ELF-1 (cell line): ENCODE results near the gene SAMD4A.
"Not testable (repeated sequence)": the region's sequence is repeated elsewhere in the genome, so short reads cannot be mapped to it uniquely, and the experiment has no call there.

Experiments
- DNase-seq: peaks from one replicate; pipeline ENCODE4 v3.0.0-alpha.2; 2016; ENCODE audit warnings: low read depth, low spot score

SAMD4A gene

DNA sequence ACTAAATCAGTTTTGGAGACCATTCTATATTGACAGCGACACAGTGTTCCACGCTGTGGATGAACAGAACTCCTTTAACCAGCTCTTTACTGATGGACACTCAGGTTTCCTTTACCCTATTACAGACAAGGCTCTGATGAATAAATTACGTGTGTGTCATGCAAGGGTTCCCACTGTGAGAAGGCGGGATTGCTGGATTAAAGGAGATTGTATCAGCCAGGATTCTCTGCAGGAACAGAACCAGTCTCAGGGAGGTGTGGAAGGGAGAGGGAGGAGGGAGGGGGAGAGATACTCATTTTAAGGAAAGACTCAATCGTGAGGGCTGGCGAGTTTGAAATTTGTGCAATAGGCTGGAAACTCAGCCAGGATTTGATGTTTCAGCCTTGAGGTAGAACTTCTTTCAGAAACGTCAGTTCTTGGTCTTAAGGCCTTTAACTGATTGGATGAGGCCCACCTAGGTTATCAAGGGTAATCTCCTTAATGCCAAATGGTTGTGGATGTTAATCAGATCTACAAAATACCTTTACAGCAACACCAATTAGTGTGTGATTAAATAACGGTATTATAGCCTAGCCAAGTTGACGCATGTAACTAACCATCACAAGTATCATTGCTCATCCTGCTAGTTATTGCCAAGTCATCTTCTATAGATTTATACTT lies 231.7 kb downstream of the SAMD4A start:
- DNase-seq, result no peak

DNA sequence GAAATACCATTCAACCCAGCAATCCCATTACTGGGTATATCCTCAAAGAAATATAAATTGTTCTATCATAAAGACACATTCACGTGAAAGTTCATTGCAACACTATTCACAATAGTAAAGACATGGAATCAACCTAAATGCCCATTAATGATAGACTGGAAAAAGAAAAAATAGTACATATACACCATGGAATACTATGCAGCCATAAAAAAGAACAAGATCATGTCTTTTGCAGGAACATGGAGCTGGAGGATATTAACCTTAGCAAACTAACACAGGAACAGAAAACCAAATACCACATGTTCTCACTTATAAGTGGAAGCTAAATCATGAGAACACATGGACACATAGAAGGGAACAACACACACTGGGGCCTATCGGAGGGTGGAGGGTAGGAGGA lies 234.6 kb downstream of the SAMD4A start:
- not testable (repeated sequence) for DNase-seq

DNA sequence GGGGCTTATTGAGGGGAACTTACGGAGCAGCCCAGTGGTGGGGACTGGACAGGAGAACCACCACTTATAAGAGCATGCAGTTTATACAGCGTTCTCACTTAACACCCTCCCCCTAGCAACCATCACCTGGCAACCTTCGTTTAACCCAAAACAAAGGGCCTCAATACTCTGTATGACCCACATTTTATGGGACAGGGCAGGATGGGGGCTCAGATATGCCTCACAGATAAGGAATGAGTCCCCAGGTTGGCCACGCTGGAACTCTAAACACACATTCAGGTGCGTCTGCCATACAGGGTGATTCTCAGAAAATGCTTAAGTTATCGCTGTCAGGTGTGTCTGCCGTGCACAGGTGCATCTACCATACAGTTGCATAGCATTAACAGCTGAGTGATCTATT lies 236.5 kb downstream of the SAMD4A start:
- DNase-seq, result no peak

DNA sequence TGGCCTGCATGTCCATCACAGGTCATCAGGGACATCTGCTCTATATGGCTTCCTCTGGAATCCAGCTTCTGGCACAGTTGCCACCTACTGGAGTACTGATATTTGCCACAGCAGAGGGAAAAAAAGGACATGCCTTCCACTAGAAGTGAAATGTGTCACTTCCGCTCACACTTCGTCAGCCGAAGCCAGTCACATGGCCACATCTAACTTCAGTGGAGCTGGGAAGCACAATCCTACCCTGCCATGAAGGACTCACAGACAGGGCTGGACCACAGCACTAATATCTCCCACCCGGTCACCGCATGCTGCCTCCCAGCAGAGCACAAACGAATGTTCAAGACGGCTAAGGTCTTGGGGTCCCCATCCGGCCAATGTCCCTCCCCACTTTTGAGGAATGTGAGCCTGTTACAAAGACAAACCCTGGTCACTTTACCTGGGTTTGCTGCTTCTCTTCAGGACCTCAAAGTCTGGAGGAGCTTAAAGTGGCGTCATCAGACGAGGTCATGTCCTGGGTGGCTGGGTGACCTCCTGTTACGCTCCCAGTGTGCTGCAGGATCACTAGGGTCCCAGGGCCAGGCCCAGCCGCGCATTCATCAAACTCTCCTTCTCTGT lies 237.1 kb downstream of the SAMD4A start:
- DNase-seq, result no peak

DNA sequence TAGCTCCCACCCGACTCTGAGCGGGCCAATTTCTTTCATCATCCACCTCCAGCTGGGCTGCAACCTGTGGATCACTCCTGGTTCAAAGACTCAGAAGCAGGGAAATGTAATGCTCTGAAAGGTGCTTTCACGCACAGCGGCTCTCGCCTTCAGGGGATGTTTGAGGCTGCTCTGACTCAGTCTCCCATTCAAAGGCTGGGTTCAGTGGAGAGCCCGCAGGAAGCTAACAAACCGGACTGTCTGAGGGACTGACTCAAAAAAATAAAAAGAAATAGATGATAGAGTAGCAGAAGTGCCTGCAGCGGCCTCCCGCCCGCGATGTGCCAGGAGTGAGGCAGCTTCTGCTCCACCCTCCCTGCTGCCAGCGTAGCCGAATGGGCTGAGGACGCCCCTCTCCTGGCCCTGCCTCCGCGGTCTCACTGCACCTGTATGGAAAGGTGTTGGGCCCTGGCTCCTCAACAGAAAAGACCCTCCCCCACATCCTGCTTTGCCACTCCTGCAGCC lies 237.7 kb downstream of the SAMD4A start:
- peak; percentile 34 for DNase-seq

DNA sequence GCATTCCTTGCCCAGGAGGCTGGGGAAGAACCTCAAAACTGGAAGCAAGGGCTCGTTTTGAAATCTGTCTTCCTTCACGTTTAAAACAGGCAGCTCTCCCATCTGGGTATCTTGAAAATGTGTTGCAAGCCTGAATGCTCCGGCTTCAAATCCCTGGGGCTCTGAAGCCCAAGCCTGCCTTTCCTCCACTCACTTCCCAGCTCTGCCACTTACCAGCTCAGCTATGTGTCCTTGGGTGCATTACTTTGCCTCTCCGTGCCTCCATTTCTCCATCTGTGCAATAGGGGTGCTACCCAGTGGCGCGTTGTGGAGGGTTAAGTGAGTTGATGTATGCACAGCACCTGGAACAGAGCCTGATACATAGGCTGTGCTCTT lies 238.1 kb downstream of the SAMD4A start:
- peak; percentile 42 for DNase-seq

DNA sequence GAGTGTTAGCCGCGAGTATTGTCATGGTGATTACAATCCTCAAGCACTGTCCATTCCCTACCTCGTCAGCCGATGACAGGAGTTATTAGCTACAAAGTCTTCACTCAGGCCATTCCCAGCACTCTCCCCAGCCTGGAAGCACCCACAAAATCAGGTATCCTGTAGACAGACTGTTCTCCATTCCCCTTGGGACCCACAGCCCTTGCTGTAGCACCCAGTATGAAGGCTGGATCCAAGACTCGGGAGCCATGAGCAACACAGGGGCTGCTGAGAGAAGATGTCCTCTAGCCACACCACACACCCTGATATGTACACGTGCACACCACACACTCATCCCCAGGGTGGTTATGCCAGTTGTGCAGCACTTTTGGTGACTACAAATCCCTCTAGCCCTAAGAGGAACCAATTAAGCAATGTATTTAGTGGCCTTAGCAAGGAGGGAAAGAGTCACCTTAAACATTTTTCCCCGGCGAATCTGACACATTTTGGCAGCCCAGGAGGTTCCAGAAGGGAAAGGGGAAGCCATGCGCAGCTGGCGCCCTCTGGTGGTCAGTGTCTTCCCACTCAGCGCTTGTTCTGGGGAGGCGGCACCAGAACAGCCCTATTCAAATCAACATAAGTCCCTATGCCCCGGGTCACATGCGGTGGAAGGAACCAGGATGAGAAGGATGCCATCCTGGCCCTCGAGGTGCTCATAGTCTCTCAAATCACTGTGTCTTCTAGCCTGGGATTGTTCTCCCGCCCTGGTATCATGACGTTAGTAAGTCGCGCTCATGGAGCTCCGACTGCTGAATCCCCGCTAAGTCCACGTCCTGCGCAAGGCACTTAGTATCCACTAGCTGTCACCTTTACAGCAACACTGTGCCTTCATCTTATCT lies 238.8 kb downstream of the SAMD4A start:
- peak; percentile 97 for DNase-seq

DNA sequence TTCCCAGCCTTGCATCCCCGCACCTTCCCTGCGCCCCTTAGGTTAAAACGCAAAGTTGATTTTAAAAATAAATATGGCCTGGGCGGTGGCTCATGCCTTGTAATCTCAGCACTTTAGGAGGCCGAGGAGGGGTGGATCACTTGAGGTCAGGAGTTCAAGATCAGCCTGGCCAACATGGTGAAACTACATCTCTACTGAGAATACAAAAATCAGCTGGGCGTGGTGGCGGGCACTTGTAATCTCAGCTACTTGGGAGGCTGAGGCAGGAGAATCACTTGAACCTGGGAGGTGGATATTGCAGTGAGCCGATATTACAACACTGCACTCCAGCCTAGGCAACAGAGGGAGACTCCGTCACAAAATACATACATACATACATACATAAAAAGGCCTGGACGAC lies 239.7 kb downstream of the SAMD4A start:
- no peak for DNase-seq

DNA sequence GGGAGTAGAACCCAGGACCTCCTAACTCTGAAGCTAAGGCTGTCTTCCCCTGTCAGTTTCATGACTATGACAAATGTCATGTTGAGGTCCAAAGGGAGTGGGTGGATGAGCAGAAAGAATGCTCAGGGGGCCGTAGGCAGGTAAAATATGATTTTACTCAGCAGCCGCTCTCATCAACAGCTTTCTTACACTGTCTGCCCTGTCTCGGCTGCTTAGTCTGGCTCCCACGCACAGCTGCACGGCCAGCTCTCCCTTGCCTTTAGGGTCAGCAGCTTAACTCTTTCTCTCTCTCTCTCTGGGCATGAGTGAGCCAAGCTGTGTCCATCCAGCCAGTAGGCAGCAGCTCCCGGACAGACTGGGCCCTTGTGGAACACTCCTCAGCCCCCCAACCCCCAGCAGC lies 240.5 kb downstream of the SAMD4A start:
- DNase-seq, result no peak

DNA sequence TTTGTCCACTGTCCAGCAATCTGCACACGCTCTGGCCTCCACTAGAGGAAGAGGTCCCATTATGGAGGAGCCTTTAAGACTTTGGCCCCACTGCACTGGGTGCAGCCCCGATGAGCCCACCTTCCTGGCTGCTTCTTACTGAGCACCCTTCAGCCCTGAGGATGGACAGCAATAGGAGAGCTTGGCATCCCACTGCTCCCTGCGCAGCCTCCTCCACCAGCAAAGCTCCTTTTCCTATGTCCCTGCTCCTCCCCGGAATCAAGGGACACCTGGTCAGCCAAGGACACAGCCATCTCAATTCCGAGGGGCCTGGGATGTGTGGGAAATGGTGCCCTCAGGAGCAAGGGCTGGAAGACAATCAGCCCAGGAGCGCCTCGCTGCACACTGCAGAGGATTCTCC lies 241.0 kb downstream of the SAMD4A start:
- no peak for DNase-seq

DNA sequence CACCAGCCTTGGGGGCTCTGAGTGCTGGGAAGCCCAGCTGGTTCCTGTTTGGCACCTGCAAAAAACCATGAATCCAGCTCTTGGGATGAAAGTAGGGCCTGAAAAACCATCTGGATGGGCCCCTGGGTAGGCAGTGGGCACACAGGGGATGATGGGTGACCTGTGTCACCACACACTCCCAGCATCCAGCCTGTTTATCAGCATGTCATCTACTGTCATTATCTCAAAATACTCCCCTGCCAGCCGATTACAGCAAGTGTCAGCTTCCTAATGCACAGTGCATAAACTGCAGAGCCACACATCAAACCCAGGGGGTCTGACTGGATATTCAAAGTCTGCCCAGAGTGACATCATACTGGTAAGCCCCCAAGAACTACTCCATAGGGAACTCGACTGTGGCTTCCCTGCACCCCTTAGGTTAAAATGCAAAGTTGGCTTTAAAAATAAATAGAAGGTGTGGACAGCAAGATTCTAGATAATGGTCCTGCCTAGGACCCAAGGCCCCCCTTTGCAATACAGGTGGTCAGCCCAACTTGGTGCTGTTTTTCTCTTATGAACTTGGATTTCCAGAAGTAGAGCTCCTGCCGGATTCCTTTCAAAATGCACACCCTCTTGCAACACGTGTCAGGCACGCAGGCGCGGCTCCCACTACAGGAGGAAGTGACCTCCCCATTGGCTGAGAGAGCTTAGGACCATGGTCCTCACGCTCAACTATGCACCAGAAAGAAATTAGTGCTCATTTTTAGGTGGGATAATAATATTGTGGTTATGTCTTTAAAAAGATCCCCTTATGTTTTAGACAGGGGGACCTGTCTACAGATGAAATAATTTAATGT lies 241.6 kb downstream of the SAMD4A start:
- DNase-seq, result no peak

DNA sequence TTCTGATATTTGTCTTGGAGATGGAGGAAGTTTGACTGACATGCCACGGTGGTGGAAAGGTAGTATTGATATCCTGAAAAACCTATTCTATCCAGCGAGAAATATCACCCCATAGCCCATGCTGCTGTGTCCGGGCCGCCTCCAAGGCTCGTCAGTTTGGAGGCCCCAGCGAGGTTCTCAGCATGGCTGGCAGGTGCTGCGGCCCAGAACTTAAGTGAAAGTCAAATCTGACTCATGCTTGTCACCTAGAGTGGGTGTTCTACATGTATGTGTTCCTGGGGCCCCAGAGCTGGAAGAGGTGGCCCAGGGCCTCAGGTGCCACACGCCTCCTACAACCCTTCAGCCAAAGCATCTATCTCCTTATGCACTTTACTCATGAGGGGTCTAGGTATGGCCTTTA lies 242.8 kb downstream of the SAMD4A start:
- no peak for DNase-seq

DNA sequence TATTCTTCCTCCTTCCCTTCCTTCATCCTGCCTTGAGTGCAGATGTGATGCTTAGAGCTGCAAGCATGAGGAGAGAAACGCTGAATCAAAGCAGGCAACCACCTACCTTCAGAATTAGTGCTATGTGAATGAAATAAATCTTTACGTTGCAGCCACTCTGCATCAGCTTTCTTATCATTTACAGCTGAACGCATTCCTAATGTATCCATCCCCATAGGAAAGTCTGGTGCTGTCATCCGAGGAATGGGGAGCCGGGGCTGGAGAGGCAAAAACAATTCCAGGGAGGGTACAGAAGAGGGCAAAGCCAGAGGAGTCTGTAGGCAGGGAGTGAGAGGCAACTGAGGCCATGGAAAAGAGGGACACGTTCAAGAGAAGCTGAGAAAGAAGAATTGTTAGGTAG lies 245.7 kb downstream of the SAMD4A start:
- no peak for DNase-seq

DNA sequence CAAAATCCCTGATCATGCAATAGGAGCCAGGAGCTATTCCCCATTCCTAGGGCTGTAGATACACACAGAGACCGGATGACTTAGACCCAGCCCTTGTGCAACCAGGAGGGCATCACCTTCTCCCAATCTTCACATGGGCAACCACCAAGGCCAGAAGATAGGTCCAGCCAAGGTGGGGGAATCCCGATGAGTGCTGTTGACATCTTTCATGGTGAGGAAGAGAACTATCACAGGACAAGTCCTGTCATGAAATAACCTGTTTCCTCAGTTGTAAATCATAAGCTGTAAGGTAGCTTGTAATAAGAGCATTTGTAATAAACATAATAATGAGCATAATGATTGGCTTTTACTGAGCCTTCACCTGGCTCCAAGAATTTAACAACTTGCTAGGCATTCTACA lies 246.2 kb downstream of the SAMD4A start:
- no peak for DNase-seq

DNA sequence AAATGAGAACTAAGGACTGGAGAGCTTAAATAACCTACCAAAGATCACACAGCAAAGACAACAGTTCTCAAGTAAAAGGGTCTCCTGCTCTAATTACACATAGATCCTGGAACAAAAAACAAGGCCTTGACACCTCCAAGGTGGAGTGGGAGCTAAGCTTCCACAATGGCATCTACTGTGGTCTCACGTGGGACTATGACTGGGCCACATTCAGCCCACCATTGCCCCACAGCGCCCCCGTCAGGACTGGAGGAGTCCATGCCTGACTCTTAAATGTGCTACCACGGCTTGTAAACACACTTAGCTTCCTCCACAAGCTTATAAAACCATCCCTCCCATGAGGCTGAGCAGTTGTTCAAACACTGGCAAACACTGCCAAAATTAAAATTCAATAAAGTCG lies 247.1 kb downstream of the SAMD4A start:
- no peak for DNase-seq

DNA sequence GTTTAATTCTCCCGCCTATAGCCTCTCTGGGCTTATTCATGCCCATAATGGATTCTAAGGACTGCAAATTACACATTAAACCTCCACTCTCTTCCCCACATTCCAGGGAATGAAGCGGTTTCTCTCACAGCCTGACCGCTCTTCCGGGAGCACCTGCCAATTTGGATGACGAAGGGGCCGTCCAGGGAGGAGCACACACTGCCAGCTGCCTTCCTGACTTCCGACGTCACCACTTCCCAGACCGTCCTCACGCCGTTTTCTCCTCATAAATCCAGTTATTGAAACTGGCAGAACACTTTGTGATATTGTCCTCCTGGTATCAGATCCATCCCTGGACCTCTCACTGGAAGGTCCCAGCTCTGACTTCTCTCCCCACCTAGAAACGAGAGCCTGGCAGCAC lies 248.1 kb downstream of the SAMD4A start:
- no peak for DNase-seq

DNA sequence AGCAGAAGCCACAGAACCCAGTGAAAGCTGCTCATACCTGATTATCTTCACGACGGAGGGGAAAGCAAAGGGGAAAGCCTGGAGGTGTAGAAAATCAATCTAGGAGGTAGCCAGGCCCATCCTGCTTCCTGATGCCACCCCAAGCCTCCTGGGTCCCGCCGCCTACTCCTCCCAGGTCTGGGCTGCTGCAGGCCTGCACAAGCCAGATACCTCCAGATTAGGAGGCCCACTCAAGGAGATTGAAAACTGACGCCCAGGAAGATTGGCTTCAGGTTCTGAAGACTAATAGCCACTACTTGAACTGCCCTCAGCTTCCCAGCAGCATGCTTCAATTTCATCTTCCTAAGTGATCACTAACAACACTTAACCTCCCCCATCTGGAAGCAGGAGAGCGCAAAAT lies 248.6 kb downstream of the SAMD4A start:
- no peak for DNase-seq

DNA sequence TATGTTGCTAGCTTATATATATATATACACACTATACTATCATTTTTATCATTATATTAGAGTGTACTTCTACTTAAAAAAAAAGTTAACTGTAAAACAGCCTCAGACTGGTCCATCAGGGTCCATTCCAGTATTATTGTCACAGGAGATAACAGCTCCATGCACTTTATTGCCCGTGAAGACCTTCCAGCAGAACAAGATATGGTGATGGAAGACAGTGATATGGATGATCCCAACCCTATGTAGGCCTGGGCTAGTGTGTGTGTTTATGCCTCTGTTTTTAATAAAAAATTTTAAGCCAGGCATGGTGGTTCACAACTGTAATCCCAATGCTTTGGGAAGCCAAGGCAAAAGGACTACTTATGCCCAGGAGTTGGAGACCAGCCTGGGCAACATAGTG lies 249.5 kb downstream of the SAMD4A start:
- no peak for DNase-seq

DNA sequence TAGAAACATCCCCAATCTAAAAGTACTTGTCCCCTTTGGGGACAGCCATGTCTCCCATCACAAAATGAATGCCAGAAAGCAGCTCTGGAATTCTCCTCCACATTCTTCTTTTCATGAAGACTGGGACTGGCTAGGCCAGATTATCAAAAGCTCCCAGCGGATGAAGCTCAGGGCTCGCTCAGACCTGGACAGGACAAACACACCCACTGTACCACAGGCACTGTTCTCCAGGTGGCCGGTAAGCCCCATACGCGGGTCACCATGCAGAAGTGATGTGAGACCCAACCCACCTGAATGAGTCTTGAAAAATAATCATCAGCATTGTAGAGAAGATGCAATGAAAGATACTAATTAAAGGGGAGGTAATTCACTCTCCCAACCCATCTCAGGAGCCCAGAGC lies 250.6 kb downstream of the SAMD4A start:
- peak; percentile 34 for DNase-seq

DNA sequence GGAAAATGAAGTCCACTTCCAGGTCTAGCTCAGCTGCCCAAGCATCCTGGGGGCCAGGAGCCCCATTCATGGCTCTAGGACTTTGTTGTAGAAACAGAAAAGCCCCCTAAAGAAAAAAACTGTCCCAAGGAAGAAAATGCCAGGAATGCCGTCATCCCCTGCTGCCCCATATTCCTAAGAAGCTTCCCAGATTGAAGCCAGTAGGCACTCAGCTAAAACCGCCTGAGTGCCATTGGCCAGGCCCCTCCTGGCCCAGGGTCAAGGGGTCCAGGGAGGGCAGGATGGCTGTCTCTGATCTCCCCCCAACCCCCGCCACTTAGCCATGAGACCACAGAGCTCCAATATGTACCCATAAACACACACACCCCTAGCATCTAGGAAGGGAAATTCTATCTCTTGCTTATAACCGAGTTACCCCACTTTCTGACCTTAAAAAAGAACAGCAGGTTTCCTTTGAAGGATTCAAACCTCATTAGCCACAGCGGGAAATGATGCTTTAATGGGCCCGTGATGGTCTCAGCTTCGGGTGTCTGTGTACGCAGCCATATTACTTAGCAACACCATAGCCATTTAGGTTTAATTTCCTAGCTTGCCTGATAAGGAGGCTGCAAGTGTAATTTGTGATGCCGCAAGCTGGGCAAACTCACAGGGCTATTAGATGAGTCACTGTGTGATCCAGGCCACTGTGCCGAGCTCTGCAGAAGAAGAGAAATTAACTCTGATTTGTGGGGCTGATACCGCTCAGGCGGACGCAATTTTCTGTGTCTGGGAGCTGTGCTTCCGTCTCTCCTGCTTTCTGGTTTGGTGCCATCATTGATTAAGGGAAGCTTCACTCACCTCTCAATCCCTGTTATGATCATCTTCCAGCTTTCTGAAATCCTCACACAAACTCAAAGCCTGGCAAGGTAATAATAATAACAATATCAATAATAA lies 251.5 kb downstream of the SAMD4A start:
- DNase-seq, result peak; percentile 70

DNA sequence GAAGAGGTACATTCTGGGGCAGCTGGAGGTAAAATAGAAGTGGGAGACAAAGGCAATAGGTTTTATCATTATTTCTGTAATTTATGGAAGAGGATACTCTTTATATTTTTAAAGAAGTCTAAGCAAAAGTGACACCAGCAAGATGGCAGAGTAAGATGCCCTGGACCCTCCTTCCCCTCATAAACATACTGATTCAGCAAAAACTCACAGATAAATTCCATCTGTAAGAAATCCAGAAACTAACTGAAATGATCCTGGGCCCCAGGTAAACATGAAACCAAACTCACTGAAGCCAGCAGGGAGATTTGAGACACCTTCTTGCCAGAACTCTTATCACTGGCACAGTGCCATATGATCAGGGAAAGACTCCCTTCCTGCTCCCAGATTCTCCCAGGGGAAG lies 255.8 kb downstream of the SAMD4A start:
- no peak for DNase-seq
